GM18868 (cell line): ENCODE measurements around the gene MTFR1L.

ENCODE experiments used
- ATAC-seq: cut with Tn5 transposase; IDR thresholded peaks from one replicate; pipeline ENCODE4 v1.9.1; 2021; ENCODE audit warnings: mild to moderate bottlenecking, moderate library complexity; ENCODE audit not compliant: unreplicated experiment

MTFR1L gene

GRCh38 chr1:25858906-25859789 is 39.4 kb downstream of the MTFR1L start, which contains the start of gene AUNIP:
Gene AUNIP, minus strand, starts transcription at chr1:25859457. Its CDS starts 100 bp downstream, at chr1:25859357.
- ATAC-seq = peak; percentile 81

DNA sequence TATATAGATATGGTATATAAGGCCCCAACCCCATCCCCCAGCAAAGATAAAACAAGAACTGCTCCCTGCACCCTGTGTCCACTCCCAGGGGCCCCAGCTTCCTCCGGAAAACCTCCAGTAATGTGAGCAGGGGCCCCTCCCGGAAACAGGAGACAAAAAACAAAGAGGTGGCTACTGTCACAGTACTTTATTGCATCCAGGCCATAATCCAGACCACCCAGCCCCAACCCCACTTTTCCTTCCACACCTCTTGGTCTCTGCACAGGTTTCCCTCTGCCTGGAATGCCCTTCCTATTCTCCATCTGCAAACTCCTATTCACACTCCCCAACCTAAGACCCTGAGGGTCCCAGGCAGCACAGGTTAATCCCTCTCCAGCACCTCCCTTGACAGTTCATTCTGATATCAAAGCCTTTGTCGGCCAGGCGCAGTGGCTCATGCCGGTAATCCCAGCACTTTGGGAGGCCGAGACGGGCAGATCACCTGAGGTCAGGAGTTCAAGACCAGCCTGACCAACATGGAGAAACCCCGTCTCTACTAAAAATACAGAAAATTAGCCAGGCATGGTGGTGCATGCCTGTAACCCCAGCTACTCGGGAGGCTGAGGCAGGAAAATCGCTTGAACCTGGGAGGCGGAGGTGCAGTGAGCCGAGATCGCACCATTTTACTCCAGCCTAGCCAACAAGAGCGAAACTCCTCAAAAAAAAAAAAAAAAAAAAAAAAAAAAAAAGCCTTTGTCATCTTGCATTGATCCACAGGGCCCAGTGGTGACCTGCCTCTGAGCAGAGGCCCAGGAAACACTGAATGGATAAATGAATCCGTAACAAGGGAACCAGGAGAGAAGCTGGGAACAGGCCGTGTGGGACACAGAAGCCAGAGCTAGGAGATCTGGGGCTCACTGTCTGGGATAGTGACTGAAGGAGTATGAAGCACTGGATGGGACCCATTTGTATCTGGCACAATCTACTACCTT is 41.8 kb downstream of the MTFR1L start:
- ATAC-seq = no peak

DNA sequence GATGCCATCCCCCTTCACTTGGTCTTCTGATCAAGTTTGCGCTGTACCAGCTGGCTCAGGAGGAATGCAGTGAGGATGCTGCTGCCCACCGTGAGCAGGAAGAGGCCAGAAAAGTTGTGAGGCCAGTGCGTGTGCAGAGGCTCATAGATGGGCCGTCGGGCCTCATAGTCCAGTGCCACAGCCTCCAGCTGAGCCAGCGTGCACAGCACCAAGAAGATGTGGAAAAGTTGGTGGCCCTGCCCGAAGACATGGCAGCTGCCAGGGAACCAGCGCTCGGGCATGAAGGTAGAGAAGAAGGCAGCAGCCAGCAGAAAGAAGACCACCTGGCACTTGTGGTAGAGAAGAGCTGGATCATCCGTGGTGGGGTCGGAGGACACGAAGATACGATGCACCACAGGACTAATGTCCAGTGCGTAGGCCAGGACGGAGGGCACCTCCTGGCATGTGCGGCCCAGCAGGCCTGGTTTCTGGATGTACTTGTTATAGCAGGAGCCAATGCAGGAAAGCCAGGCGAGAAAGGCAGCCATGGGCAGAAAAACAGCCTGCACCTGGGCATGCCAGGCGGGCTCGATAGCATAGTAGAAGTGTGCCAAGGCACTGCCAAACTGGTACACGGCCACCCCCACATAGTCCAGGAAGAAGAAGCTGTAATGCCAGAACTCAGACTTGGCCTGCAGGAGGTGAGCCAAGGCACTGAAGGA is 43.2 kb downstream of the MTFR1L start:
- no peak for ATAC-seq

DNA sequence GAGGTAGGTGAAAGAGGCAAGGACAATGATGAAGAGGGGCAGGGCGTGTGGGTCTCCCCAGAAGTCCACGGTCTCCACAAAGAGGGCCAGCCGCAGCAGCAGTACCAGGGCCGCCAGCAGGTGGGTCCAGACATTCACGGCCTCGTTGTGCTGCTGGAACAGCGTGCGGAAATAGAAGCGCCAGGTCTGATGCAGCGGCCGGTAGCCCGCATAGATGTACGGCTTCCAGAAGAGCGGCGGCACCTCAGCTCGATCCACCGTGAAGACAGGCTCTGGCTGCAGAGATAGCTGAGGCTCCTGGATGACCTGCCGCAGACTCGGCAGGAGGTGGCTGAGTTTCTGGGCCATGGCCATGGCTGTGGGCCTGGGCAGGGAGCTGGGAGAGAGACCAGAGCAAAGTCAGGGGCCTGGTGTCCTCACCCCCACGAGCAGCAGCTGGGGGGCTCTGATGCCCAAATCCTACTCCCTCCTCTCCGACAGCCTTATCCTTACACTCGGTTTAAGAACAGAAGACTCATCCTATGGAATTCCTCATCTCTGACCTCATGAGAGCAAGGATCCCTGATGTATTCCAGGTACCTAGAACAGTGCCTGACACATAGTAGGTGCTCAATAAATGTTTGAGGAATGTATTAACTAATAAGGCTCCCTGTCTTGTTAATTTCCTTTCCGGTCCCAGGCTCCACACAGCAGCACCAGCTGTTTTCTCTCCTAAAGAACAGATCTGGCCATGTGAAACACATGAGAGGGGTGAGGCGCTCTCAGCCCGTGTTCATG is 43.9 kb downstream of the MTFR1L start:
- ATAC-seq = no peak

- no peak for ATAC-seq
Measured at GRCh38 chr1:25864434-25864833, 44.7 kb downstream of the MTFR1L start.

DNA sequence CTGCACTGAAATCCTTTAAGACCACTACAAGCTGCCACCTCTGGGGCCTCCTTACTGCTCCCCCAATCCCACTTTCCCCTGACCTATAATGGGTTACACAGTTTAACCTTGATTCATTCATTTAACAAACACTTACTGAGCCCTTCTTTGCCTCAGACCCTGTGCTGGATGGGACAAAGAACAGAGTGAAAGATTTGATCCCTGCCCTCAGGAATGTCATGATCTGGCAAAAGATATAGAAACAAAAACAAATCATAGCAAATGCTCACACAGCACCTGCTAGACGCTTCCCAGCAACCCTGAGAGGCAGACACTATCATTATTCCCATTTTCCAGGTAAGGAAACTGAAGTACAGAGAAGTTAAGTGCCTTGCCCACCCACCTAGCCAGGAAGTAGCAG is 46.5 kb downstream of the MTFR1L start:
- ATAC-seq = no peak

DNA sequence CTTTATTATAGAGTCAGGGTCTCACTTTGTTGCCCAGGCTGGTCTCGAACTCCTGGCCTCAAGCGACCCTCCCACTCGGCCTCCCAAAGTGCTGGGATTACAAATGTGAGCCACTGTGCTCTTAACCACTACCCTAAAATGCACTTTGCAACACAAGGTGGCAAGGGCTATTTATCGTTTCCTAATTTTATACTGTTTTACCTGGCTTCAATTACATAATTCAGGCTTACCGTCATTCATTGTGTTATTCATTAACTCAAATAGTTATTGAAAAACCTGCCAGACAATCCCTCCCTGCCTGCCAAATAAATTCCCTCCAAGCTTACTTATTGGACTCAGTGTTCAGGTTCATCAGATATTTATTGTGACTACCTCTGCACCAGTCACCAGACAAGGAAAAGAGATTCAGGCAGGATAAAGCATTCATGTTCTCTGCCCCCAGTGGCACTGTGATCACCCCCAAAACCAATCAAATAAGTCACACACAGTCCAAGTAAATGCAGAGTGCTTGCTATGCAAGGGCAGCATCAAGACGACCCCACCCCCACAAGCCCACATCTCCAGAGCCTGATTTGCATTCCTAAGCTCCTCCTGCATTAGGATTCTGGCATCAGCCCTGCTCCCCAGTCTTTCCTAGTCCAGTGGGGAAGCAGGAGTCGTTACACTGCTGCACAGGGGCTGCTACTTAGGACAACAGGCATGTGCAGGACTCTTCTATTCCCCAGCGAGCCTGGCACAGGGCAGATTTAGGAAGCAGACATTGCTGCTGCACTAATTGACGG is 47.6 kb downstream of the MTFR1L start:
- ATAC-seq = no peak

DNA sequence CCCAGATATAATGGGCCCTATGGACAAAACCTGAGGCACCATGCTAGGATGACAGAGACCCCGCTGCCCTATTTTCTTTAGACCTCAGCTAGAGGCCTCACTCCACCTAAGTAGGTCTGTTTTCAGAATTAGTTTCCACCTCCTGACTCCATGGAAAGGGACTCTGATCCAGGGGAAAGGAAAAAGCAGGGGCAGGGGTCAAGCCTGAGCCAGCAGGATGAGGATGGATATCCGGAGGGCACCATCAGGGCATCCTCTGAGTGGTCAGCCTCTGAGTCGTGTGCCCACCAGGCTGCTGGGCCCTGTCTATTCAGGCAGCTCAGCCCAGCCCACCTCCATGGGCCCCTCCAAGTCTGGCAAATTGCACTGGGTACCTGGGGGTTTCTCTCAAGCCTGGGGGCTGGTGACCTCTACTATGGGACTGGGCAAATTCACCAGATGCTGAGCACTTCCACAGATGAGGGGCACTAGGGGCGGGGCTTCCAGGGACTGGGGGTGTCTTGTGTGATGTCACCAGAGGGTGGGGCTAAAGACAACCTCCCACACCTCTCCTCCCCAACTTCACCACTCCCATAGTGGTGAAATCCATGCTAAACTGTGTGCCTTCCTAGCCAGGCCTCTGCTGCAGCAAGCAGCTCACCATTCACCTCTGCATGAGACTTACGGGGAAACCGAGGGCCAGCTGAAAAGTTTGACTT is 50.3 kb downstream of the MTFR1L start:
- ATAC-seq = no peak

DNA sequence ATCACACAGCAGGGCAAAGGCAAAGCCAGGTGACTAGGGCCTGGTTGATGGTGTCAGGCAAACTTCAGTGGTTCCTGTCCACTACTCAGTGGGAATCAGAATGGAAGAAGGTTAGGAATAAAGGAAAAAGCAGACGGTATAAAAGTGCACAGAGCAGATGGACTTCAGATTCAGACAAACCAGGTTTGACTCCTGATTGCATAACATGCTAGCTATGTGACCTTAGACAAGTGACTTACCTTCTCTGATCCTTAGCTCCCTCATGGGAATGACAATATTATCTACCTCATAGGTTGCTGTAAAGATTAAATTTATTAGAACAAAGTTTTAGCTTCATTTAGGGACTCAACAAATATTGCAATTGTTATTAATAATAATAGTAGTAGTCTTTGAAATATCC is 50.9 kb downstream of the MTFR1L start:
- ATAC-seq = no peak

DNA sequence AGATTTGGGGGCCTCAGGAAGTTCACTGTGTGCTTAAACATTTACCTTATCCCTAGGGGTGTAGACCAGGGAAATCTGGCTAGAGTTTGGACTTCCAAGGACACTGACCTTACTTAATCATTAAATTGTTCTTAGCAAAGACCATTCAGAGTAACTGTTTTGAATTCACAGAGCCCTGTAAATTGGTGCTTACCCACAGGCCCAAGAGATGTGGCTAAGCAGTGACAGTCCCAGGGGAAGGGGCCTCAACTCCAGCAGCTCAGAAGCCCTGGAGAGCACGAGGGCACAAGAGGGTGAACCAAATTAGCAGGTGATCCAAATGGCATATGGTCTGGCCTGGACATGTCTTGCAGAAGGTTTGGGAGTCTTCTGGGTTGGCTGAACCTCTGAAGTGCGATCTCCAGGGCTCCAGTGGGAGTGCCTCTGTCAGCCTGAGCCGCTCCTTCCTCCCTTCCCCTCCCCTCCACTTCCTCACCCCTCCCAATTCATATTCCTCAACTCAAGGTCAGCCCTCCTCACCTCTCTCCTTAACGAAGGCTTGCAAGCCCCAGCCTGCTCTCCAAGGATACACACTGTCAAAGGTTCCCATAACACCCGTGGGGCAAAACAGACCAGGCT is 51.4 kb downstream of the MTFR1L start:
- no peak for ATAC-seq

DNA sequence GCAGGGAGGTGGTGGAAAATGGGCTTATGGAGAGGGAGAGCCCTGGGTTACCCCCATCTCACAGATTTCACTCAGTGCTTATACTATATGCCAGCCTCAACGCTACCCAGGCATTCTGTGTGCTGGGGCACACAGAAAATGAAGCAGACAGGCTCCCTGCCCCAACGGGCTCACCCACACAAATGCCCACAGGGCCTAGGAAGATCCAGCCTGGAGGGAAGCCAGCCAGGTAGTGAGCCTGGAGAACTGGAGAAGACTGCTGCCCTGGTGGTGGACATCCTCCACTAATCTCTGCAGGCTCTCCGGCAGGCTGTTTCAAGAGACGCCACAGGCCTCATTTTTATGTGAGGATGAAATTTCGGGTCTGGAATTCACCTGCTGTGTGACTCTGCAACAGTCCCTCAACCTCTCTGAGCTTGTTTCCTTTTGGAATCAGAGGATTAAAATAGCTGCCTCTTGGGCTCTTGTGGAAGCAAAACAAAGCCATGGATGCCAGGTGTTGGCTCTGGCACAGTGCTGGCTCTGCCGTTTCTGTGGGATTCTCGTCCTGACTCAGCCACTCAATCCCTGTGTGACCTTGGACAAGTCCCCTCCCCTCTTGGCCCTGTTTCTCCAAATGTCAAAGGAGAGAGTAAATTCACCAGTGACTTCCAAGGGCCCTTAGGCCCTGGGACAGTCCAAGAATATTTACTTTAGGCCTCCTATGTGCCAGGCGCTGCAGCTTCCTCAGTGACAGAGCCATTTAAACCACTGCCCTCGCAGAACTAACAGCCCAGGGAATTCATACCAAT is 52.1 kb downstream of the MTFR1L start:
- ATAC-seq = no peak

DNA sequence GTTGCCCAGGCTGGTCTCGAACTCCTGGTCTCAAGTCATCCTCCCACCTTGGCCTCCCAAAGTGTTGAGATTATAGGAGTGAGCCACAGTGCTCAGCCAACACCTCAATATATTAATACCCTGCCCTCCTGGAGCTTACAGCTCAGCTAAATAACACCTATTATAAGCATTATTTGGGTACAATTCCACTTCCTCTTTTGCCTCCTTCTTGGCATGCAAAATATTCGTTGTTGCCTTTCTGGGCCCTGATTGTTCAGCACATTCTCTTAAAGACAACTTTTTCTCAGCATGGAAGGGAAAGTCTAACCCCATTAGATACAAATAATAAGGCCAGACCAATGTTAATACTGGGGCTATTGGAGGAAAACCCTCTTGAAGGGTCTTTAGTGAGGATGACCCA is 53.0 kb downstream of the MTFR1L start:
- no peak for ATAC-seq

DNA sequence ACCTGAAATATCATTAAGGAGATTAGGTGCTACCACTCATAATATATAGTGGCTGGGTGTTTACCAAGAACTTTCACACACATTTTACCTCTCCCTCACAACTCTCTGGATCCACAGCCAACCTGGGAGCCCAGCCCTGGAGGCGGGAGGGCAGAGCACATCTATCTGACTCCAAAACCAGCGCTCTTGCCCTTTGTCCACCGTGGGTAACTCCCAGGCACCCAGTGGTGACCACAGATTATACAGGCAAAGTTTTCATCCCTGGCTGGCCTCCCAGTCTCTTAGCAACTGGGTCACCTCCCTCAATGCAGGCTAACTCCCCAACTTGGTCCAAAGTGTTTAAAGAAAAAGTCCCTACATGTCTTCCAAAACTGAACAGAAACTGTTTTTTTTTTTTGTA is 53.4 kb downstream of the MTFR1L start:
- ATAC-seq = no peak

DNA sequence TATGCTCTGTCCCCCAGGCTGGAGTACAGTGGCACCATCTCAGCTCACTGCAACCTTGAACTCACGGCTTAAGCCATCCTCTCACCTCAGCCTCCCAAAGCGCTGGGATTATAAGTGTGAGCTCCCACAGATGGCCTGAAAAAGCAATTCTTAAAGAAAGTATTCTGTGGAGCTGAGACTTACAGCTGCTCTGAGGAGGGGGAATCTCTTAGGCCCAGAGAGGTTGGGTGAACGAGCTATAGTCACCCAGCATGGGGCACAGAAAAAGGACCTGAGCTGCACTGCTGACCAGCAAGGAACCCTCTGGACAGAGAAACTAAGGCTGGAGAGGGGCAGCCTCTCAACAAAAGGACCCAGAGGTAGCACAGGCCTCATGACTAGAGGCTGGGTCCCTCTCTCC is 54.5 kb downstream of the MTFR1L start:
- ATAC-seq = no peak

DNA sequence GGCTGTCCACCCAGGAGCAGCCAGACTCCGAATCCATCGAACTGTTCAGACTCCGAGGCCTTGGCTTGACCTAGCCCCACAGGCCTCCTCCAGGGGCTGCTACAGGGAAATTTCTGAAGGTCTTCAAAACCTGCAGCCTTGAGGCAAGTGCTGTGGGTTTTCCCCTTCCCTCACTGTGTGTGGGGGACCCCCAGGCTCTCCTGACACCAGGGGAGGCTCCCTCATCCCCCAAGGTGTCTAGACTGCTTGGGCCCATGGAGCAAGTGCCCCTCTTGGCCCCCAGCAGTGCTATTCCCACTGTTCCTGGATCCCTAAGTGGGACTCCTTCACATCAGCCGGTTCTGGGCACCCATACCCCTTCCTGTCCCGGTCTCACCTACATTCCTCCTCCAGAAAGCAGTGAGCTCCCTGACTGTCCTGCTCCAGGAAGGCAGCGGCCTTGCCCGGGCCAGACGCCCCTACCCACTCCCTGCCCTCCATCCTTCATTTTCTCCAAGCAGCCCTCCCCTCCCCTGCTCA is 54.9 kb downstream of the MTFR1L start:
- no peak for ATAC-seq

- peak; percentile 65 for ATAC-seq
Measured at GRCh38 chr1:25875154-25875855, 55.6 kb downstream of the MTFR1L start, which contains the start of gene PAQR7. Gene PAQR7, minus strand, starts transcription at chr1:25875708. Its CDS starts 11,869 bp downstream, at chr1:25863839.
